ENCODE measurements around the gene KLF16. TPM values are rescaled to one million over a fixed set of nuclear protein-coding genes. Genes with fewer than 3 reads are reported as not detected.

KLF16 gene
- polyA plus RNA-seq, 3 donors: 0.51 to 23.3 (median 0.67) TPM

DNA sequence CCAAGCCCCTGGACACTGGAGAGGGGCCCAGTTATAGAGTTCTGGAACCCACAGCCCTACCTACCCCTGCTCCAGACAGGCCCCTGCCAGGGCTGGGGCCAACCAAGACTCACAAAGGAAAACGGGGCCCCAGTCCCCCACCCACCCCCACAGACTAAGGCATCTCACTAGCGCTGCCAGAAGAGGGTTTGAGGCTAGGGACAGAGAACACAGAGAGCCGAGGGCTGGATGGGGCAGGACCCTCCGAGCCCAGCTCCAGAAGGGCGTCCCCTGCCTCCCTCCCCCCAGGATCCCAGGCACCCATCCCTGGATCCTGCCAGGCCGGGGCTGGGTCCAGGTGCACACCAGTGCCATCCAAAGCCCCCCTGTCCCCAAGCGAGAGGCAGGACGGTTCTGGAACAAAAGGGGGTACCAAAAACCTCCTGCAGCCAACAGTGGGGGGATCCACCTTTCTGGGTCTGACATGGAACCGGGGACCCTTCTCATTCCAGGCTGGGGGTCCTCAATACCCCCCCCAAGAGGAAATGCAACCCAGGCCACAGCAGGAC lies 10.7 kb downstream of the KLF16 start:
- Mint-ChIP-seq H3K27me3 (ENCODE audit: low read depth in 3 of 3) (peaks cover 2 to 9% (median 7%) of the 10 kb centered on the region in 3 donors), H3K27ac (peak overlapping the region in 1 of 7 donors; percentile 33)

DNA sequence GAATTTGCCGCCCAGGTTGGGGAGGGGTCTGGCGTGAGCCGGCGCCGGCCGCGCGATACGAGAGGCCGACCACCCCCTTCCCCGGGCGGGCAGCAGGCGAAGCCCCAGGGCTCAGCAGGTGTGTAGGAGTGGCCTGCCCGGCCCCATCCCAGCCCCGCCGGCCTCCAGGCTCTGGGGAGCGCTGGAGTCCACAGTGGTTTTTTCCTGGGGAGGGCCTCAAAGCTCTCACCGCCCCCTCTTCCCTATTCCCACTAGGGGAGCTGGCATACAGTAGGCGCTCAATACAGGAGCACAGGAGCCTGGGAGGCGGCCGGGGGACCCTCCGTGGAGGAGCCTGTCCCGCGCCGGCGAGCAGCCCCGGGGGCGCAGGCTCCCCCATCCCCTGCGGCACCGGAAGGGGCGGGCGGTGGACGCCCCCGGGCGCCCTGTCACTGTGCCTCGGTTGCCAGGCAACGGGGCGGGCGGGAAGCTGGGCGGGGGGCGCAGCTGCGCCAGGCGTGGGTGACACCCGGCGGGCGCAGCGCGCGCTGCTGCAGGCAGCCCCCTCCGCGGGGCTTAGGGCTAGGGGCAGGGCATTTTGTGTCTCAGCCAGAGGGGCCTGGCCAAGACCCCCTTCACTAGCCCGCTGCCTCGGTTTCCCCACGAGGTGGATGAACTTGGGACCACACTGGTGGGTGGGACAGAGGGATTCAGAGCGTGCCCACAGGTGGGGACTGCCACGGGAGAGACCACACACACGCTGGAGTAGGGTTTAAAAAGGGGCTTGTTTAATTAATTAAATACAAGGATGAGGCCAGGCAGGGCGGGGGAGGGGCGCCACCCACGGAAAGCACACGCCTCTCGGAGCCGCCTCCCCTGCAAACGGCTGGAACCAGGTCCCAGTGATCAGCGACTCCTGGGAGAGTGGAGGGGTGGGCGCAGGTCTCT lies 11.5 kb downstream of the KLF16 start:
- H3K4me1 ChIP-seq (ENCODE audit: control insufficient read depth in 1 of 2, insufficient read depth in 2 of 2, low read length in 2 of 2): peaks cover 54 to 70% of the 10 kb centered on the region in 2 donors
- H3K4me2 ChIP-seq (replicated peaks; ENCODE audit: extremely low read depth, low read length, poor library complexity, severe bottlenecking): peak overlapping the region; percentile 13
- no peak overlapping the region for H2AFZ ChIP-seq (ENCODE audit: insufficient read depth, low read depth, low read length, poor library complexity, severe bottlenecking)
- H3K9me3 ChIP-seq (replicated peaks in 1 of 2; ENCODE audit: control insufficient read depth in 1 of 2, insufficient read depth in 1 of 2, low read length in 2 of 2): no peaks in the 10 kb centered on the region
- Mint-ChIP-seq H3K36me3 (peaks cover 2 to 12% of the 10 kb centered on the region in 2 donors), H3K4me3 (peak overlapping the region in 1 of 2 donors; percentile 42), H3K9me3 (no peaks in the 10 kb centered on the region), H3K4me1 (peaks cover 46% of the 10 kb centered on the region), H3K27ac (peak overlapping the region in 1 of 7 donors; percentile 61), H3K27me3 (ENCODE audit: low read depth in 3 of 3) (peaks cover 2 to 9% (median 7%) of the 10 kb centered on the region in 3 donors)
- TF ChIP-seq, protein P1, sequence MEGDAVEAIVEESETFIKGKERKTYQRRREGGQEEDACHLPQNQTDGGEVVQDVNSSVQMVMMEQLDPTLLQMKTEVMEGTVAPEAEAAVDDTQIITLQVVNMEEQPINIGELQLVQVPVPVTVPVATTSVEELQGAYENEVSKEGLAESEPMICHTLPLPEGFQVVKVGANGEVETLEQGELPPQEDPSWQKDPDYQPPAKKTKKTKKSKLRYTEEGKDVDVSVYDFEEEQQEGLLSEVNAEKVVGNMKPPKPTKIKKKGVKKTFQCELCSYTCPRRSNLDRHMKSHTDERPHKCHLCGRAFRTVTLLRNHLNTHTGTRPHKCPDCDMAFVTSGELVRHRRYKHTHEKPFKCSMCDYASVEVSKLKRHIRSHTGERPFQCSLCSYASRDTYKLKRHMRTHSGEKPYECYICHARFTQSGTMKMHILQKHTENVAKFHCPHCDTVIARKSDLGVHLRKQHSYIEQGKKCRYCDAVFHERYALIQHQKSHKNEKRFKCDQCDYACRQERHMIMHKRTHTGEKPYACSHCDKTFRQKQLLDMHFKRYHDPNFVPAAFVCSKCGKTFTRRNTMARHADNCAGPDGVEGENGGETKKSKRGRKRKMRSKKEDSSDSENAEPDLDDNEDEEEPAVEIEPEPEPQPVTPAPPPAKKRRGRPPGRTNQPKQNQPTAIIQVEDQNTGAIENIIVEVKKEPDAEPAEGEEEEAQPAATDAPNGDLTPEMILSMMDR (IDR thresholded peaks at IDR 0.05): no peak
- peaks cover 0 to 2% of the 10 kb centered on the region in 2 donors for H3K36me3 ChIP-seq (replicated peaks in 1 of 2; ENCODE audit: control insufficient read depth in 1 of 2, insufficient read depth in 2 of 2, low read length in 2 of 2)
- H3K79me2 ChIP-seq (ENCODE audit: insufficient read depth, low read length): peaks cover 73% of the 10 kb centered on the region
- DNase-seq: peak in 1 of 3 donors; percentile 7
- H3K27ac ChIP-seq (ENCODE audit: low read depth in 1 of 2, low read length in 2 of 2): no peak overlapping the region
- peaks cover 71% of the 10 kb centered on the region for H4K20me1 ChIP-seq (ENCODE audit: insufficient read depth, low read length)
- no peak overlapping the region for H3K4me3 ChIP-seq (replicated peaks in 1 of 3; ENCODE audit: low read depth in 2 of 3, low read length in 3 of 3)
- no peak overlapping the region for H3K9ac ChIP-seq (ENCODE audit: insufficient read depth, low read length, poor library complexity, severe bottlenecking)
- WGBS (ENCODE audit: insufficient coverage): 8% methylated on average over 53 of the region's 66 CpGs
- H3K27me3 ChIP-seq (ENCODE audit: control insufficient read depth in 2 of 2, insufficient read depth in 2 of 2, low read length in 2 of 2): no peaks in the 10 kb centered on the region
- intact Hi-C loops (cut with micrococcal nuclease): no loop called here

More for the DNA sequence above, 10.7 kb downstream of the KLF16 start:
- peak in 1 of 3 donors; percentile 5 for DNase-seq
- Mint-ChIP-seq H3K36me3 (peaks cover 2 to 11% of the 10 kb centered on the region in 2 donors), H3K4me3 (no peak overlapping the region), H3K9me3 (no peaks in the 10 kb centered on the region), H3K4me1 (peaks cover 39% of the 10 kb centered on the region)
- Histone ChIP-seq H2AFZ (ENCODE audit: insufficient read depth, low read depth, low read length, poor library complexity, severe bottlenecking) (no peak overlapping the region), H3K27ac (ENCODE audit: low read depth in 1 of 2, low read length in 2 of 2) (no peak overlapping the region), H4K20me1 (ENCODE audit: insufficient read depth, low read length) (peaks cover 68% of the 10 kb centered on the region), H3K79me2 (ENCODE audit: insufficient read depth, low read length) (peaks cover 72% of the 10 kb centered on the region), H3K4me1 (ENCODE audit: control insufficient read depth in 1 of 2, insufficient read depth in 2 of 2, low read length in 2 of 2) (peaks cover 50 to 70% of the 10 kb centered on the region in 2 donors), H3K4me3 (replicated peaks in 1 of 3; ENCODE audit: low read depth in 2 of 3, low read length in 3 of 3) (peak overlapping the region in 1 of 3 experiments; percentile 97), H3K36me3 (replicated peaks in 1 of 2; ENCODE audit: control insufficient read depth in 1 of 2, insufficient read depth in 2 of 2, low read length in 2 of 2) (peaks cover 0 to 2% of the 10 kb centered on the region in 2 donors), H3K4me2 (replicated peaks; ENCODE audit: extremely low read depth, low read length, poor library complexity, severe bottlenecking) (peak overlapping the region; percentile 67), H3K27me3 (ENCODE audit: control insufficient read depth in 2 of 2, insufficient read depth in 2 of 2, low read length in 2 of 2) (no peaks in the 10 kb centered on the region), H3K9ac (ENCODE audit: insufficient read depth, low read length, poor library complexity, severe bottlenecking) (no peak overlapping the region), H3K9me3 (replicated peaks in 1 of 2; ENCODE audit: control insufficient read depth in 1 of 2, insufficient read depth in 1 of 2, low read length in 2 of 2) (no peaks in the 10 kb centered on the region)
- WGBS (ENCODE audit: insufficient coverage): 78% methylated on average over 3 of the region's 9 CpGs
- intact Hi-C loops (cut with micrococcal nuclease): no loop called here
- TF ChIP-seq, protein P1 (IDR thresholded peaks at IDR 0.05): no peak
